CD8-positive, alpha-beta memory T cell (primary cell): ENCODE measurements around the gene FOXP2. TPM values are rescaled to one million over a fixed set of nuclear protein-coding genes. Genes with fewer than 3 reads are reported as not detected.

Experiments used
- CTCF ChIA-PET: fragments of 350-600 bp; sonication (Branson Sonifier 250); formaldehyde crosslinking; loops from one replicate; lab custom pipeline; 2021; ENCODE audit warnings: antibody characterized with exemption; lab: Charles Lee
- POLR2A ChIA-PET: fragments of 350-600 bp; sonication (Branson Sonifier 250); formaldehyde crosslinking; loops from one replicate; lab custom pipeline; 2021; ENCODE audit warnings: antibody characterized with exemption; lab: Charles Lee
- DNase-seq, 5 donors: peaks; one replicate each; pipeline versions ENCODE4 v3.0.0 to v3.0.0-alpha.2; 2020 to 2022; ENCODE audit warnings: mixed read lengths in 1 of 5
- H3K27ac ChIP-seq: one replicate; pipeline ENCODE4 v1.7.0; 2013; ENCODE audit warnings: low read depth, mild to moderate bottlenecking, low read length, moderate library complexity
- H3K27me3 ChIP-seq: 2 replicates; pipeline ENCODE4 v1.7.0; 2013; ENCODE audit warnings: low read length, mild to moderate bottlenecking; ENCODE audit not compliant: insufficient read depth, poor library complexity, severe bottlenecking
- H3K36me3 ChIP-seq: 2 replicates; pipeline ENCODE4 v1.7.0; 2013; ENCODE audit warnings: mild to moderate bottlenecking, low read length, moderate library complexity; ENCODE audit not compliant: insufficient read depth
- H3K4me1 ChIP-seq: 2 replicates; pipeline ENCODE4 v1.7.0; 2013; ENCODE audit warnings: mild to moderate bottlenecking, low read length, moderate library complexity; ENCODE audit not compliant: insufficient read depth
- H3K4me3 ChIP-seq: 2 replicates; pipeline ENCODE4 v1.7.0; 2013; ENCODE audit warnings: mild to moderate bottlenecking, low read length
- H3K9me3 ChIP-seq: 2 replicates; pipeline ENCODE4 v1.7.0; 2013; ENCODE audit warnings: mild to moderate bottlenecking, low read length
- H3K27ac Mint-ChIP-seq, 8 donors: one replicate each; pipeline ENCODE4 v1.8.0; 2020 to 2021; ENCODE audit warnings: mixed read lengths in 8 of 8, mild to moderate bottlenecking in 6 of 8, inconsistent platforms in 3 of 8, moderate library complexity in 3 of 8
- H3K27me3 Mint-ChIP-seq, 2 donors: one replicate each; pipeline ENCODE4 v1.8.0; 2020 to 2021; ENCODE audit warnings: mixed read lengths in 2 of 2, mild to moderate bottlenecking in 1 of 2, moderate library complexity in 1 of 2
- H3K36me3 Mint-ChIP-seq, 3 donors: one replicate each; pipeline ENCODE4 v1.8.0; 2020 to 2021; ENCODE audit warnings: mixed read lengths in 3 of 3, inconsistent platforms in 1 of 3, mild to moderate bottlenecking in 1 of 3
- H3K4me1 Mint-ChIP-seq, 3 donors: one replicate each; pipeline ENCODE4 v1.8.0; 2020 to 2021; ENCODE audit warnings: mixed read lengths in 3 of 3, inconsistent platforms in 1 of 3, mild to moderate bottlenecking in 1 of 3
- H3K4me3 Mint-ChIP-seq, 7 donors: one replicate each; pipeline ENCODE4 v1.8.0; 2020 to 2021; ENCODE audit warnings: mixed read lengths in 7 of 7, mild to moderate bottlenecking in 6 of 7, moderate library complexity in 4 of 7, inconsistent platforms in 2 of 7
- H3K9me3 Mint-ChIP-seq, 5 donors: one replicate each; pipeline ENCODE4 v1.8.0; 2020 to 2022; ENCODE audit warnings: mixed read lengths in 5 of 5, mild to moderate bottlenecking in 3 of 5, moderate library complexity in 2 of 5, inconsistent platforms in 1 of 5
- polyA plus RNA-seq: library from polyadenylated mRNA; unstranded; fragments of 300-500 nt; fragmentation: Illumina TruSeq; gene quantifications from one replicate; pipeline ENCODE4 v1.2.3, GENCODE V29; 2021
- total RNA-seq, 2 experiments: library from RNA; stranded (reverse); gene quantifications; one replicate each; pipeline ENCODE4 v1.2.3, GENCODE V29; 2021

FOXP2 gene
- total and polyA plus RNA-seq, 3 experiments from 2014 or later = not detected

DNA sequence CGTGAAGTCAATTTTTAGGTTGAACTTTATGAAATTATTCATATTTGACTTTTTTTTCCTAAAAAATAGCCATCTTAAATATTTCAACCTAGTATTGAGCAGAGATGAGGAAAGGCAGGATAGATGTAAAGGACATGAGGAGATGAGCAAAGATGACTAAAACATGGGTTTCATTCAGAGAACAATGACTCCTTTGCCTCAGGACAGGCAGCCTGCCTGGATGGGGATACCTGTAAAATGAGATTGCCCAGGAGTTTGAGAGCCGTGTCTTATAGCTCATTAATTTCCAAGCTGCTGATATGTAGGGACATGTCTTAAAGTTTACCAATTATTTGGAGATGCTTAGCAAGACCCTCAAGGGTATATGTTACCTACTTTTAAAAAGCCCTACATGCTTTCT, 263.5 kb downstream of the FOXP2 start:
- Mint-ChIP-seq H3K4me3 (no peak overlapping the region), H3K36me3 (no peaks in the 10 kb centered on the region), H3K9me3 (no peaks in the 10 kb centered on the region), H3K27ac (no peak overlapping the region), H3K4me1 (no peaks in the 10 kb centered on the region), H3K27me3 (no peaks in the 10 kb centered on the region)
- H3K27ac ChIP-seq = no peak overlapping the region
- no peaks in the 10 kb centered on the region for H3K4me1 ChIP-seq
- H3K36me3 ChIP-seq = no peaks in the 10 kb centered on the region
- no peak overlapping the region for H3K4me3 ChIP-seq
- no peaks in the 10 kb centered on the region for H3K27me3 ChIP-seq
- no peaks in the 10 kb centered on the region for H3K9me3 ChIP-seq
- CTCF ChIA-PET = no interaction called here
- POLR2A ChIA-PET = no interaction called here
- DNase-seq = no peak

DNA sequence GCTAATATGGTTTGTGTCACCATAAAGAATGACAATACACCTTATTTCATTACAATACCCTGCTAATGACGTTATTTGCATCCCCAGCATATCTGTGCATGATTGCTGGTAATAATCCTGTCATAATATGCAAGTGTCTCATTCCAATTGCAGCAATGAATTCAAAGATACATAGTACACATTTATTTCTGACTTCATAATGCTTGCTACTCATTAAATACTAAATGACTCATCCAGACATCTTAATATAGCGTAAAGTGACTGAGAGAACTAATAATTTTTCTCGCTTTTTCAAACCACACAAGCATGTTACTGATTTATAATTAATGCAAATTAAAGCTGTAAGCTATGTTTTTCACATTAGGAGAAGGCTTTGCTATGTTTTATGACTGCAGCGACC, 272.6 kb downstream of the FOXP2 start:
- no peaks in the 10 kb centered on the region for H3K4me1 ChIP-seq
- no peaks in the 10 kb centered on the region for H3K9me3 Mint-ChIP-seq
- H3K27me3 ChIP-seq = no peaks in the 10 kb centered on the region
- no peak overlapping the region for H3K4me3 ChIP-seq
- no peak overlapping the region for H3K27ac Mint-ChIP-seq
- POLR2A ChIA-PET = no interaction called here
- no peaks in the 10 kb centered on the region for H3K36me3 ChIP-seq
- no peaks in the 10 kb centered on the region for H3K36me3 Mint-ChIP-seq
- no peak overlapping the region for H3K27ac ChIP-seq
- CTCF ChIA-PET = no interaction called here
- H3K27me3 Mint-ChIP-seq = no peaks in the 10 kb centered on the region
- DNase-seq = no peak
- no peak overlapping the region for H3K4me3 Mint-ChIP-seq
- no peaks in the 10 kb centered on the region for H3K4me1 Mint-ChIP-seq
- no peaks in the 10 kb centered on the region for H3K9me3 ChIP-seq

DNA sequence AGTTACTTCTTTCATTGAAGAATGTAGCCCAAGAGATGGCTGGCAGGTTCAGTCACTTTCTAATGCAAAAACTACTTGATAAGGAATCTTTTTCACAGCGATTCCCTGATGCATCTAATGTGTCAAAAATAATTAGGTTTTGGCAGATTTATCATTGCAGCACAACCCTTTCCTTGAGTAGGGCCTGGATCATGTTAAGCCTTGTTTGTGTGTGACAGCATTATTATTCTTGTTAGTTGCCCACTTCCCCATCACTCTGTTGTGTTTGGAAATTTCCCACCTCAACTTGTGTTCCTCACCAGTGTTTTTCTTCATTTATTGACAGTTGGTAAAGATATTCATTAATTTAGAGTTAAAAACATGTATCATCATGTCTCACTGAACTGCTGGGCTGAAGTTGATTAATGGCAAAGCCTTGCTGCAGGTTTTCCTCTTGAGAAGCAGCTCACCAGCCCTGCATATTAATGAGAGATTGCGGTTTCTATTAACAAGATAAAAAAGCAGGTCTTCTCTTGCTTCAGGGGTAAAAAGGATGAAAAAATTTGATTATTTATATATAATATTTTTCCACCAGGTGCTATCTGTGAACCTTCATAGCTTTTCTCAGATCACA, 273.9 kb downstream of the FOXP2 start:
- CTCF ChIA-PET = no interaction called here
- no peak overlapping the region for H3K4me3 Mint-ChIP-seq

DNA sequence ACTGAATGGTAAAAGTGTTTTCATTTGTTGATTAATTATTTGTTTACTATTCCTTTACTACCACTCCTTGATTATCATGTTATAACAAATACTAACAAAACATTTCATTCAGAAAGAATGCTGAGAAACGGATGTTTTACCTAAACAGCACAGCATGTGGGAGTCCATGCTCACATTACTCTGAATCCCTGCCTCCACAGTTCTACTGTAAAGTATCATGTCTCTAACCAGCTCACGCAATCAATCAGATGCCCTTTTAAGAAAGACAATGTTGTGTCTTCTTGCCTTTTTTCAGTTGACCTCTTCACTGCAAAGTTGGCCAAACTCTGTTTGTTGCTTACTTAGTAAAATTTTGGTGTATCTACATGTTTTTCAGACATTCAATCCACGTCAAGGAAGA, 274.8 kb downstream of the FOXP2 start:
- POLR2A ChIA-PET = no interaction called here
- Mint-ChIP-seq H3K27me3 (peaks cover 0 to 5% of the 10 kb centered on the region in 2 donors), H3K4me1 (no peaks in the 10 kb centered on the region), H3K4me3 (no peak overlapping the region), H3K36me3 (no peaks in the 10 kb centered on the region), H3K9me3 (no peaks in the 10 kb centered on the region), H3K27ac (no peak overlapping the region)
- H3K4me3 ChIP-seq = no peak overlapping the region
- CTCF ChIA-PET = no interaction called here
- no peaks in the 10 kb centered on the region for H3K36me3 ChIP-seq
- no peak for DNase-seq
- no peak overlapping the region for H3K27ac ChIP-seq
- H3K4me1 ChIP-seq = no peaks in the 10 kb centered on the region
- no peaks in the 10 kb centered on the region for H3K9me3 ChIP-seq
- H3K27me3 ChIP-seq = no peaks in the 10 kb centered on the region

More for the DNA sequence above, 273.9 kb downstream of the FOXP2 start:
- Histone ChIP-seq H3K4me1 (no peaks in the 10 kb centered on the region), H3K4me3 (no peak overlapping the region), H3K27me3 (no peaks in the 10 kb centered on the region), H3K27ac (no peak overlapping the region), H3K36me3 (no peaks in the 10 kb centered on the region), H3K9me3 (no peaks in the 10 kb centered on the region)
- H3K27ac Mint-ChIP-seq = no peak overlapping the region
- no peaks in the 10 kb centered on the region for H3K9me3 Mint-ChIP-seq
- DNase-seq = no peak
- no peaks in the 10 kb centered on the region for H3K36me3 Mint-ChIP-seq
- no peaks in the 10 kb centered on the region for H3K27me3 Mint-ChIP-seq
- POLR2A ChIA-PET = no interaction called here
- no peaks in the 10 kb centered on the region for H3K4me1 Mint-ChIP-seq

DNA sequence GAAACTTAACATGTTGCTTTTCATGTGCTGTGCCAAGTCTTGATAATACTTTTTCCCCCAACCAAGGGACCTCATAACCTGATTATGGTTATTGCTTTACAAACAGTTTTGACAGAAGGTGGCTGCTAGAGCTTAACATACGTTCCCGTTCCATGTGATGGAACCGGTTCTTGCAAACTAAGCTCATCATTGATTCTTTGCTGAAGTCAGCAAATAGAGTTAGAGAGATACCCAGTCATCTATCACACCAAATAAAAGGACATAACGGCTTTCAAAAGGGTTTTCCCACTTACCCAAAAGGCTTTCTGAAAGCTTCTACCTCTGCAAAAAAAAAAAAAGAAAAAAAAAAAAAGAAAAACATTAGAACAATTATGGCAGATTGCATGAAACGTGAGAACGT, 277.0 kb downstream of the FOXP2 start:
- no peaks in the 10 kb centered on the region for H3K27me3 ChIP-seq
- no peak overlapping the region for H3K4me3 Mint-ChIP-seq
- no peaks in the 10 kb centered on the region for H3K4me1 Mint-ChIP-seq
- H3K27ac ChIP-seq = no peak overlapping the region
- POLR2A ChIA-PET = no interaction called here
- no peaks in the 10 kb centered on the region for H3K4me1 ChIP-seq
- CTCF ChIA-PET = no interaction called here
- H3K36me3 ChIP-seq = no peaks in the 10 kb centered on the region
- H3K27ac Mint-ChIP-seq = no peak overlapping the region
- no peak overlapping the region for H3K4me3 ChIP-seq
- H3K36me3 Mint-ChIP-seq = no peaks in the 10 kb centered on the region
- H3K9me3 Mint-ChIP-seq = no peaks in the 10 kb centered on the region
- H3K27me3 Mint-ChIP-seq = peaks cover 0 to 5% of the 10 kb centered on the region in 2 donors
- no peaks in the 10 kb centered on the region for H3K9me3 ChIP-seq
- DNase-seq = no peak

DNA sequence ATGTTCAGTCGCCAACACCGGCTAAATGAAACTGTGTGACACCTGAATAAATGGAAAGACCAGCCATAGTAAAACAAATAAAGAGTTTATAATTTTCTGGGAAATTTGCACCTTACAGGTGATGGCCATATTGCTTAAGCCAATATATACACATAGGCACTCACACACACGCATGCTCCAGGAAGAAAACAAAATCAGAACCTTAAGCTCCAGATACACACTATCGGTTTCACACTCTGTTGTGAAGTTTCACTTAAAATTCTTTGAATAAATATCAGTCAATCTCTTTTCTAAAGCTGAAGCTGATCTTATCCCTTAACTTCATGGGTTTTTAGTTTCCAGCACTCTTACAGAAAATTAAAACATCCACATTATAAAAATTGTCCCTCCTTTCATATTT, 280.6 kb downstream of the FOXP2 start:
- no peak overlapping the region for H3K4me3 Mint-ChIP-seq

DNA sequence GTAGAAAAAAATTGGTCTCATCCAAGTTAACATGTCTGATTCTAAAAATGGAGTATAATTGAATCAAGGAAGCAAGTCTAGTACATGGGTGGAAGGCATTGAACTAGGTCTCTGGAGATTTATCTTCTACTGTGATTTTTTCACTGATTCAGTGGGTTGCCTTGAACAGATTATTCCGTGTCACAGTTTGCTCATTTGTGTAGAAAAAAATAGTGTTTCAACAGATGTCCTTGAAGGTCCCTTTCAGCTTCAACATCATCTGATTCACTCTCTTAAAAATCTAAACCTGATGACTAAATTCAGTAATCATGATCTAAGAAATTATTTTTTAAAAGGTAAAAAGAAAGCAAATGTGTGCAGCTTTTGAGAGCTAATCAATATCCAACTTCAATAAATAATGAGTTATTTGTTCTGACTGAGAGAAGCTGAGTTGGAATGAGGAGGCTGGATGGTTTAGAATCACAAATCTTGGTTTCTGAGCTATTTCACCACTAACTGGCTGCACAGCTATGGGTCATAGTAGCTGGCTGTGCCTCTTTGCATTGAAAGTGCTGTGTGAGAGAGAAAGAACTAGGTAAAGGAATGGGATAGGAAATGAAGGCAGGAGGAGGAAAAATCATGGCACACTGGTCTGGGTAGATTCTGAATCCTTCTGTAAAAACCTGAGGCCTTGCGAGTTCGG, 285.8 kb downstream of the FOXP2 start:
- no peaks in the 10 kb centered on the region for H3K9me3 ChIP-seq
- Mint-ChIP-seq H3K36me3 (no peaks in the 10 kb centered on the region), H3K9me3 (no peaks in the 10 kb centered on the region), H3K27ac (no peak overlapping the region), H3K27me3 (peaks cover 0 to 2% of the 10 kb centered on the region in 2 donors), H3K4me3 (no peak overlapping the region), H3K4me1 (no peaks in the 10 kb centered on the region)
- H3K27me3 ChIP-seq = no peaks in the 10 kb centered on the region
- DNase-seq = no peak
- H3K27ac ChIP-seq = no peak overlapping the region
- ChIA-PET CTCF (no interaction called here), POLR2A (no interaction called here)
- no peaks in the 10 kb centered on the region for H3K36me3 ChIP-seq
- no peaks in the 10 kb centered on the region for H3K4me1 ChIP-seq
- no peak overlapping the region for H3K4me3 ChIP-seq

More for the DNA sequence above, 280.6 kb downstream of the FOXP2 start:
- Mint-ChIP-seq H3K27ac (no peak overlapping the region), H3K36me3 (no peaks in the 10 kb centered on the region), H3K27me3 (peaks cover 2 to 5% of the 10 kb centered on the region in 2 donors), H3K9me3 (no peaks in the 10 kb centered on the region), H3K4me1 (no peaks in the 10 kb centered on the region)
- ChIA-PET CTCF (no interaction called here), POLR2A (no interaction called here)
- Histone ChIP-seq H3K9me3 (no peaks in the 10 kb centered on the region), H3K4me3 (no peak overlapping the region), H3K27me3 (no peaks in the 10 kb centered on the region), H3K36me3 (no peaks in the 10 kb centered on the region), H3K27ac (no peak overlapping the region), H3K4me1 (no peaks in the 10 kb centered on the region)
- DNase-seq = no peak

DNA sequence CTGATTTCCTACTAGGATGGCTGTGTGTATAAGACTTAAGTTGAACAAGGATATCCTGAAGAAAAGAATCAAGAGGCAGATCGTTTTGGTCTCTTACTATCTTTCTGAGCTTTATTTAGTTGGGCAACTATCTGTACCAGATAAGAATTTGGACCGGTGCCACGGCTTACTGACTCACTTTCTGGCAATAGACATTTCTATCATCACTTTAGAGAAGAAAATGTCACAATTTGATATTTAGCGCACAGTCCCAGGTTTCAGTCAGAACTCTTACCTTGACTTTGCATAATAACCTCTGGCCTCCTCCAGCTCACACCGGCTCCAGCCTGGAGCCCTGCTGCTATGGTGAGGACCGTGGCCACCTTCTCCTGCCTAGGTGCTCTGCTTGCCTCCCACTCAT, 289.1 kb downstream of the FOXP2 start:
- Mint-ChIP-seq H3K4me3 (no peak overlapping the region), H3K4me1 (no peaks in the 10 kb centered on the region), H3K9me3 (no peaks in the 10 kb centered on the region), H3K27ac (peak overlapping the region in 1 of 8 donors; percentile 32), H3K27me3 (no peaks in the 10 kb centered on the region), H3K36me3 (no peaks in the 10 kb centered on the region)
- Histone ChIP-seq H3K4me1 (no peaks in the 10 kb centered on the region), H3K27ac (no peak overlapping the region), H3K9me3 (no peaks in the 10 kb centered on the region), H3K4me3 (no peak overlapping the region), H3K36me3 (no peaks in the 10 kb centered on the region), H3K27me3 (no peaks in the 10 kb centered on the region)
- no peak for DNase-seq
- POLR2A ChIA-PET = no interaction called here
- CTCF ChIA-PET = no interaction called here
